Stimulated activated CD4-positive, alpha-beta T cell treated with anti-CD3 and anti-CD28 coated beads, Interleukin-4, amount 100 ng/mL, for 48 hours (primary cell): ENCODE data around the gene ATP6V1C2.

Source experiments
- DNase-seq, 2 donors: peaks; one replicate each; pipeline ENCODE4 v3.0.0-alpha.2; 2020; ENCODE audit warnings: low read depth in 2 of 2

The ATP6V1C2 gene

DNA sequence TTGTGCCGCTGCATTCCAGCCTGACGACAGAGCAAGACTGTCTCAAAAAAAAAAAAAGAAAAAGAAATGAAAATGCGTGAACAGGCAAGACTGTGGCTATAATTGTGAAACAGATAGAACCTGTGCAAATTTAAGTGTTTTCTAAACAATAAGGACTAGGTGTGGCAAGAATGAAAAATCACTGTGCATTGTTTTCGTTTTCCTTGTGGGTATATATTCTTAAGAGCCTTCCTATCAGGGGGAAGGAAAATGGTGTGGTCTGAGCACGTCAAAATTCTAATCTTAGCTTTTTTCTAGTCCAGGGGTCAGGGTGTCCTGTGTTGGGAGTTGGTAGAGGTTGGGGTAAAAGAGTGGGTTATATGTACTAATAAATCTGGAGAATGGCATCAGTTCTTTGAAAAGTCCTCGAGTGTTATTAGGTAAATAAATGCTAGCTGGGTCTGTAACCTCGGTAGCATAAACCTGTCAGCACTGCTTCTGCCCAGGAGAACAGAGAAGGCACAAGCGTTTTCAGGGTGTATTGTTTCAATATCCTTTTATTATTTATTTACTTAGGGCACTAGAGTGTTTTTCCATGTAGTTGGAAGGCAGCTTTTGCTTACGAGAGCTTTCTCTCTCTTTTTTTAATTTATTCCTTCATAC lies 11.6 kb downstream of the ATP6V1C2 start:
- no peak for DNase-seq

DNA sequence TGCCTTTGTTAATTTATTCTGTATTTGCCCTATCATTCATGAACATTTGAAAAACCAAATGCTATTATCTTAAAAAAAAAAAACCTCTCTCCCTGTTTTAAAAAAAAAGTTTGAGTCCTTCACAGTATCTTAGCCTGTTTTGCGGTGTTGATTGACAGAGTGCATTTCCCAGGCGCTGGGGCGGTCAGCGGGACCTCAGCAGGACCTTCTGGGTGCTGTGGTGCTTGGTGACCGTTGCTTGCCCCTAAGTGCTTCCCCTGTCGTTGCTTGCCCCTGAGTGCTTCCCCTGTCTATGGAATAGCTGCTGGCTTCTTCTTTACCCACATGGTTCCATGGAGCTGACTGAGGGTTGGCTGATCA lies 12.1 kb downstream of the ATP6V1C2 start:
- DNase-seq: no peak

DNA sequence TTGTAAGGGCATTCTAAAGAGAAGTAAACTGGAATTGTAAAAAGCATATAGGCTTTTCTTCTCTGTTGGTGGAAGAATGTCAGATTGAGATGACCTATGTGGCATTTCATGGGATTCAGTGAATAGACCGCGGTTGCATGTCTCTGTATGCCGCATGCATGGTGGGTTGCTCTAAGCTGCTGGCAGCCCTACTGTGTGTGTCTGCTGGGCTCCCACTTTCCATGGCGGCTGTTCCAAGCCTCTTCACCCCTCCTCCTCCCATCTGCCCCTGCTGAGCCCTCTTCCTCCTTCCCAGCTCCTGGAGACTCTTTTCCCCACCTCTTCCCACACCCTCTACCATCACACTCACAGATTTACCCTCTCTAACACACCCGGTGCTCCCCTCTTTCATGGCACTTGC lies 12.6 kb downstream of the ATP6V1C2 start:
- no peak for DNase-seq

DNA sequence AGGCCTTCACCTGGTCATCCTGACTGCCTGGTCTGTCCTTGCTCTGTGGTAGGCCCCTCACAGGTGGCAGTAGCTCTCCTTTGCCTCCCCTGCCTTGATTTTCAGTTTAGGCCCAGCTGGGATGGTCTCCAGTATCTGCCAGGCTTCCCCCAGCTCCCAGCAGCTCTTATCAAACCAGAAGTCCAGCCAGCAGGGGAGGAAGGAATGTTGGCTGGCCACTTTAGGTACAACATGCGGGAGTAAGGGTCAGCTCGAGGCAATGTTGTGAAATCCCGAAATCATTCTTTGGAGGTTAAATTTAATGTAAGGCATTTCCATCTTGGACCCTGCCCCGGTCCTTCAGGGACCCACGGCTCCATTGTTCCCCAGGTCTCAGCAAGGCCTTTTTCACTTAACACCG lies 16.8 kb downstream of the ATP6V1C2 start:
- no peak for DNase-seq

DNA sequence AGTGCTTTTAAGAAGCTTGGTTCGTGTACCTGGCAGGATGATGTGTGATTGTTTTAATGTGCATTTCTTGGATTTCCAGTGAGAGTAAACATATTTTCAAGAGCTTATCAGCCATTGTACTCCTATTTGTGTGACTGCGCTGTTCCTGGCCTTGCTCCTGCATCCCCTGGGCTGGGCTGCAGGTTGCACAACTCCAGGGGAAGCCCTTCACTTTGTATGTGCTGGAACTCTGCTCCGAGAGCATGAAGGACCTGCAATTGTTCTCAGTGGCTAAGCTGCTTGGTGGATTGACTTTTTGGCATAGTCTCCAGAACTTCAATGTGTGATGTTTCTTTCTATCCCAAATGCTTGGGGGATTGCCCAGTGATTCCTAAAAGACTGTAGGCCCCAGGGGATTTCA lies 18.8 kb downstream of the ATP6V1C2 start:
- DNase-seq: no peak

DNA sequence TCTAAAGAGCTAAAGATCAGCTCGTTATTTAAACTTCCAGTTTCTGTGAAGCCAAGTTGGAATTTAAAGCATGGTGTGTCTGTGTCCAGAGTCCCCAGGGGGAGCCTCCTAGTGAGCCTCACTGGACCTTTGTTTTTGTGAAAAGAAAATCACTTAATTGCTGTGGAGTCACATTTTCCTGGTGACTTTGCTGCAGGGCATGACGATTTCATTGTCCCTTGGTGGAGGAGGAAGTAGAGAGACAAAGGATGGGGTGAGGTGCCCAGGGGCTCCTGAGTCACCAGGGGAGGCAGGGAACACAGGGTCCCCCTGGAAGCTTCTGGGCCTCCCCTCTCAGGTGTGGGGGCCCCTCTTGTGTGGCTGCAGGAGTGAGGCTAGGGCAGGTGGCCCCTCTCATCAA lies 19.7 kb downstream of the ATP6V1C2 start:
- no peak for DNase-seq

DNA sequence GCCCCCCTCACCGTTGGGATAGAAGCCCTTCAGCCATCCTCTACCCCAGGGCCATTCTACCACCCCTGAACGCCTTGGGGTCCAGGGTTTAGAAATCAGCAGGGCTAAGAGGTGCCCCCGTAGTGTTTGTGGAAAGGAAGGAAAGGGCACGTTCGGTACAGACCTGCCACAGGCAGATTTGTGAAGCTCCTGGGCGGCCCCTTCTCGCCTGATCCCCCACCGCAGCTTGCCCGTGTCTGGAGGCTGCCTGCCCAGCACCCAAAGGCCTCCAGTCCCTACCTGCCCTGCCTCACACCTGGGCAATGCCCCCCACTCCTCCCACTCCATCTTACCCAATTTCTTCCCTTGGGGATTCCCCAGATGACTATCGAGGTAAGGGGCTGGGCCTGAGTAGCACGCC lies 21.2 kb downstream of the ATP6V1C2 start:
- no peak for DNase-seq

DNA sequence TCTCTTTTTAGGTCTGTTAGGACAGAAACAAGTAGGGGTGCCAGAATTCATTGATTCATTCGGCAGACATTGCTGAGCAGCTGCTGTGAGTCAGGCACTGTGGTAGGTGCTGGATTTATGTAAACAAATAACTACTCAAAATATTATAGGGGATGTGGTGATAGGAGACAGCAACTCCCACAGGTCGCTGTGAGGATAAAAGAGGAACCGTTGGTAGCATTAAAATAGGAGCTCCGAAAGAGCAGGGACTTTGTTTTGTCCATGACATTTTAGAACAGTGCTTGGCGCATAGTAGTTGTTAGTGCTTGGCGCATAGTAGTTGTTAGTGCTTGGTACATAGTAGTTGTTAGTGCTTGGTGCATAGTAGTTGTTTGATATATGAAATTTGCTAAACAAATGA lies 29.2 kb downstream of the ATP6V1C2 start:
- no peak for DNase-seq

DNA sequence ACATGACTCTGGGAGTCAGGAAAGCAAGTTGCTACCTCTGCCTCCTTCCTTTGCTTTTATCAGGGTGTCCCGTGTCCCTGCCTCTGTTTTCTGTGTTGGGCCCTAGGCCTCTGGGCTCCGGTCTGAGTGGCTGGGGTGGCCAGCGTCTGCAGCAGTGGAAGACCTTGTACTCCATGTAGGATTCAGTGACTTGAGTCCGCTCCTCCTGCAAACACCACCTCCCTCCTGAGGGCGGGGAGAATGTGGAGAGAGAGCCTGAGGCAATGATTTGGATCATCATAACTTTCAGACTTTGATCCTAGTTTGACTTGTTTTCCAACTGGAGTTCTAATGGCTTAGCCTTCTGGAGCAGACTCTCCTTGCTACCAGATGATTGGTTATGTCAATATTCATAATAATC lies 30.8 kb downstream of the ATP6V1C2 start:
- no peak for DNase-seq

DNA sequence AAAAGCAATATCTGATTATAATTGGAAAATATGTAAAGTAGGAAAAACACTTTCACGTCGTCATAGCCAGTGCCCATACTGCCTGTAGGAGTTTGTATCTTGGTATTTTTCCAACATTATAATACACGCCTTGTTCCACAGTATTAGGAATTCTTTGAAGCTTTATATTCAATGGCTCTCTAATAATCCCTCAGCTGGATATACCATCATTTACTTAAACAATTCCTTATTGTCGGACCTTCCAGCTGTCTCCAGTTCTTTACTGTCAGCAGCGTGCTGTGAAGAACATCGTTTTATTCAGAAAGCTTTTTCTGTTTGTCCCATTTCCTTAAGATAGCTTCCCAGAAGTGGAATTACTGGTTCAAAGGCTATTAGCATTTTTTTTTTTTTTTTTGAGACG lies 31.7 kb downstream of the ATP6V1C2 start:
- no peak for DNase-seq

DNA sequence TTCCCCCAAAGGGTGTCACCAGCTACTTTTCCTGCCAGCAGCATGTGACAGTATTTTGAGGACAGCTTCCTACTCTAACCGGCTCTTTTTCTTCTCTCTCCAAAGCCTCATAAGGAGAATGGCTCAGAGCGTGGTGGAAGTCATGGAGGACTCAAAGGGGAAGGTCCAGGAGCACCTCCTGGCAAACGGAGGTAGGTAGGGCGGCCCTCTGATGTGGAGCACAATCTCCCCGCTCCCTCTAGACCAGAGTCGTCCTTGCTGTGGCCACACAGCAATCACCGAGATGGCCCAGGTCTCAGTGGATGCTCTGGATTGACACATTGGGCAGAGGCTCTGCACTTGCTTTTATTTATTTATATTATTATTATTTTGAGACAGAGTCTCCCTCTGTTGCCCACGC lies 32.4 kb downstream of the ATP6V1C2 start:
- DNase-seq: no peak

DNA sequence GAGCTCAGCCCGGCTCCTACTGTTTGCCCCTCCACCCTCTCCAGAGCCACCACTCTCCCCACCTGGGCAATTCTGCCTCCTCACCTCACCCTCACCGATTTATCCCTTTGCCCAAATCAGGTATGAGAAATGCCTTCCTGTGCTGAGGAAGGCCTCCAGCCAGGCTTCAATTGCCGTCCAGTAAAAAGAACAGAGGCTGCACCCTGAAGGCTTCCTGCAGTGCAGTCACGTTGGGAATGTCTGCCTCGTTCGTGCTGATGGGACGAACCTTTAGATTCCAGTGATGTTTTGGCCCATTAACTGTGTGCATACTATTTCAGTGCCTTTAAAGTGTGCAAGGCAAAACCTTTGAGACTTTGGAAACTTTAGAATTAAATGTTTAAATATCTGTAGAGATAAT lies 34.2 kb downstream of the ATP6V1C2 start:
- DNase-seq: no peak

DNA sequence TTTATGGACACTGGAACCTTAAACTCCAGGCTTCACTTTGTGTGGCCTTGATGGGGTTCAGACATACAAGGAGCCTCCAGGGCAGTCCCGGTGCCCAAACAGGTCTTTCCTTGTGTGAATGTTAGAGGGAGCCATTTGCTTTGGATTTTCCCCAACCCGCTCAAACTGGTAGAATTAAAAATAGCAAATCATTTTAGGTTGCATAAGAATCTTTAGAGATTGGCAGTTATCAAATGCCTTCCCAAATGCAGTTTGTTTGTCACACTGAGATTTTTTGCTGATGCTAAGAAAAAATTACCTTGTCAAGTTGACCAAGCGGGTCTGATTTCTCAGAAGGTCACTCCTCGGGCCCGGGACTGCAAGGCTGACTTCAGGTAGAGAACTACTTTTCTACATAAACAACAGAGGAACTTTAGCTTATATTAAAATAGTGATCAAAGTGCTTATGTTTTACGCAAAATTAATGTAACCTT lies 36.4 kb downstream of the ATP6V1C2 start:
- no peak for DNase-seq

DNA sequence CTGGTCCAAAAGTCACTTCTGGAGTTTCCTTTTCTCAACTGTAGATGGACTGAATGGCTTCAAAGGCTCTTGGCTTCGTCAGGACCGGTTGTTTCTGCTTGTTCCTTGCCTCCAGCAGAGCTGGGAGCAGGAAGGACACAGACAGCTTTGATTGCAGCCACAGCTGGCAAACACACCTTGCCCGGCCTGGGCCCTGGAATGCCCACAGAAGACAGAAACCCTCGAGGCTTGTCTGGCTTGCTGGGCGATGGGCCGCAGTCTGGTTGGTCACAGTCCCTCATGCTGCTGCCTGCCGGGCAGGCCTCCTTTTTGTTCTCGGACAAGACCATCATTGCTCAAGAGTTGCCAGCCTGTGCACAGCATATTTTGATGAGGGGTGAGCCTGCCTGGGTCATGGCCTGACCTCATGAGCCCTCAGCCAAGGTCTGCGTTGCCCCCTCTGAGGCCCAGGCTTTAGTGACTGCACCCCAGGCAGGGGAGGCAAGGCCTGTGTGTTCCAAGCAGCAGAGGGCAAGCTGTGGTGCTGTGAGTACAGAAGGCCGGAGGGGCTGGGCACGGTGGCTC lies 37.8 kb downstream of the ATP6V1C2 start:
- no peak for DNase-seq

DNA sequence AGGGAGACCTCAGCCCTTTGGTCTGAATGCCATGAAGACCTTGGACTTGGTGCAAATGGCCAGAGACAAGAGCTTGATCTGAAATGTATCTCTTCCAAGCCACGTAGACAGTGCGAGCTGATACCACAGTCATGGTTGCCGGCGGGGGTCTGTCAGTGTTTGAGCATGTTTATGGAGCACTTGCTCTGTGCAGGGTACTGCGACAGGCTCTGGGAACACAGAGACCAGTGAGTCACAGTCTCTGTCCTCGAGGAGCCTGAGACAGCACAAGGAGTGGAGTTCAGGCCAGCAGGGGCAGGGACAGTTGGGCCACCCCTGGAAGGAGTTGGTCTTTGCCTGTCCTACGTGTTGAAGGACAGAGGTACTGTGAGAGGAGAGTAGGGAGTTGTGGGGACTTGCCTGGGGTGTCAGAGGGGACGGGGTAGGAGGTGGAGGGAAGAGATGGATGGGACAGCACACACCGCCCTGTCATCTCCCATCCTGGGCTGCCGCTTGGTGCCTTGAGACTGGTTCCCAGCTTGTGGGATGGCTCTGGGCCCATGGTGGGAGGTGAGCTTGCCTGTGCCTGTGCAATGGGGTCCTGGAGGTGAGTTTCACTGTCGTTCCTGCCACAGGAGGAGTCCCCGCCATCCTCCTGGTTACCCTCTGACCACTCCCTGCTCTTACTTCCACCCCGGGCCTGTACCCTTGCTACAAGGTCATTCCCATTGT lies 39.5 kb downstream of the ATP6V1C2 start:
- no peak for DNase-seq

DNA sequence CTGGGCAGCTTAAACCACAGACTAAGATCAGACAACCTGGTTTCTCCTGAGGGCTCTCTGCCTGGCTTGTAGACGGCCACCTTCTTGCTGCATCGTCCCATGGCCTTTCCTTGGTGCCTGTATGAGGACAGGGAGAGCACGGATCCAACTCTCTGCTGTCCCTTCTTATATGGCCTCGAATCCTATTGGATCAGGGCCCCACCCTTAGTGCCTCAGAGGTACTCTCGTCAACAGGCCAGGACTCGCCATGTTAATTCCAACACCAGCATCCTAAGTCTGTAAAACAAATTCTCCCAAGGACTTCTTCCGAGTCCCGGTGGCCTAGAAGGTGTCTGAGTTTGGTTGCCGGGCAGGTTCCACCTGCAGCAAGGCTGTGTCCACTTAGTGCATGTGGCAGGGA lies 40.2 kb downstream of the ATP6V1C2 start:
- DNase-seq: no peak

DNA sequence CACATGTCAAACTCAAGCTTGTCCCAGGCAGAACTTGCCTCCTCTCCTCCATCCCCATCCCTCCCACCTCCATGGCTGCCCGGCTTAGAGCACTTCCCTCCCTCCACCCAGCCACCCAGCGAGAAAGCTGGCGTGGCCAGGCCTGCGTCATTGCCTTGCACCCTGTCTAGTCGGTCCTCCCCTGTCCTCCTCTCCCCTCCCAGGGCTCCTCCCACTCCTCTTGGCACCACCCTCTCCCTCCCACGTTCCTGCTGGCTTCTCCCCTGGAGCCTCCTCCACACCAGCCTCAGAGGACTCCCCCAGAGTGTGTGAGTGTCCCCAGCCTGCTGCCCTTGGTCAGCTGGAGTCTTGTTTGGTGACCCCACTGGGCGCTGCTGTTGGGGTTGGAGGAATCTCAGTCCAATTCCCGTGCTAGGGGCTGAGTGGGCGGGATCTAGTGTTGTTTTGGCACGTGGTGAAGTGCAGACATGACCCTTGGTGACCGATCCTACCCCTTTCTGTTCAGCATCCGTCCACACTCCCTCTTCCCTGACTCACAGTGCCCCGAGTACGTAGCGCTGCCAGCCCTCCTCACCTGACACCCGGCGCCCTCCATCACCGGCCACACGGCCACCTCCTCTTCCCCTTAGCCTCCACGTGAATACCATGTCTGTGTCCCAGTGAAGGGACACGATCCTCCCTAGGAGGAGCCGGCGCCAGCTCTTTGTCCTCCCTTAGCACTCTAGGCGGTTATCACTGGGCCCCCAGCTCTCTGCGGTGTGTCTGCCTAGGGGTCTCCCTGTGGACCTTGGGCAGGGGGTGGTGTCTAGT lies 41.4 kb downstream of the ATP6V1C2 start:
- DNase-seq: no peak

DNA sequence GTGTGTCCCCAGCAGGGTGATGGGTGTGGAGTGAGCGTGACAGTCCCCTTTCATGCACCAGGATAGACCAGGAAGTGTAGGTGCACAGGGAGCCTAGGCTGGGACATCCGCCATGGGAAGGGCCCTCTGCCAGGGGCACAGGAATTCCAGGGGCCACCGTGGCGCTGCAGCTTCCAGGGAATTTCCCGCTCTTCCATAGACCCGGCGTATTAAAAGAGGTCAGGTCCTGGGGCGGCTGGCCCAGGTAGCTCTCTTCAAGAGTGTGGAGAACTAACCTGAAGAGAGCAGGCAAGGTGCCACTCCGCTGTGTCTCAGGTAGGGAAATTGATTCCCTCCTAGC lies 42.0 kb downstream of the ATP6V1C2 start:
- no peak for DNase-seq

DNA sequence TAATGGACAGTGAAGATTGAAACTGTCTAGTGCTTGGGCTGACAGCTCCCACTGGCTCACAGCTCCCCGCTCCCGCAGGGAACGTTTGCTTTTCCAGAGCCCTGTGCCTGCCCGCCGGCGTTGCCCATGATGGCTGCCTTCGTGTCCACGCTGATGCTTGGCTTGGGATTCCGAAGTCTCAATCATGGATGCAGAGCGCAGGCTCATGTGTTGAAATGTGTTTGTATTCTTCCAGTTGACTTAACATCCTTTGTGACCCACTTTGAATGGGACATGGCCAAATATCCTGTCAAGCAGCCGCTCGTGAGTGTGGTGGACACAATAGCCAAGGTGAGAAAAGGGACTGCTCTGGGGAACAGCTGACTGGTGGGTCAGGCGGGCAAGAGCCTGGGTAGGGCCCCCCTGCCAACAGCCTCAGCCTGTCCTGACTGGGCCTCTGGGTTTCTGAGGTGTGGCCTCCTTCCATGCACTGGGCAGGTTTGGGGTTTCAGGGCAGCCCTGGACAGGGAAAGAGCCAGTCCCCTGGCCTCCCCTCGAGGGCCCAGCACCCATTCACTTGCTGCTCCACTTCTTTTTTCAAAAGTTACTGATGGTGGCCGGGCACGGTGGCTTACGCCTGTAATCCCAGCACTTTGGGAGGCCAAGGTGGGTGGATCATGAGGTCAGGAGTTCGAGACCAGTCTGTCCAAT lies 42.8 kb downstream of the ATP6V1C2 start:
- no peak for DNase-seq

DNA sequence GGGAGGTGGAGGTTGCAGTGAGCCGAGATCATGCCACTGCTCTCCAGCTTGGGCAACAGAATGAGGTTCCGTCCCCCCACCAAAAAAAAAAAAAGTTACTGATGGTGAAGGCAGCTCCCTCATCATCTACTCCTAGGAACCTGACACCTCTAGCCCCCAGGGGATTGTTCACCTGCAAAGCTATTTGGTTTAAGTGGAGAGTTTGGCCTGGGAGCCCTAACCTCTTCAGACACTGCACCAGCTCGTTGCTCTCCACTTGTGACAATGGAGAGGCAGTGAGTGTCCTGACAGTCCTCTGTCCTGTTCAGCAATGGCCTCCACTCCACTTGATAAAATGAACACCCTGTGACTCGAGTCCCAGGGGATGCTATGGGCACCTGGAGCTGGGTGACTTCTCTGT lies 43.5 kb downstream of the ATP6V1C2 start:
- no peak for DNase-seq

DNA sequence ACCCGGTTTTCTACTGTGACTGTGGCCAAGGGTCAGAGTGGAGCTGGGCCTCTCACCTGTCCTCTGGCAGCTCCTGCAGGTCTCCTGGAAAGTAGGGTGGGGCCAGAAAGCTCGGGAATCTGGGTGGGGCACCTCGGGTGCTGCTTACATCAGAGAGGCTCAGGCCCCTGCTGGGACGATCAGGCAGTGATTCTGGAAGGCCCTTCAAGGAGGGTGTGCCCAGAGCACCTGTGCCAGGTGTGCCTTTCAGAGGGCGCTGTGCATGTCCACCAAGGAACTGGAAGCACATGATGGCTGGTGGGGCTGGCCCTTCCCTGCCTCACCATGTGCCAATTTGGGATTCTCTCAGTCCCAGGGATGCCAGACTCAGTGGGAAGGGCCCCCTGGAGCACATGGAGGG lies 44.0 kb downstream of the ATP6V1C2 start:
- DNase-seq: no peak

DNA sequence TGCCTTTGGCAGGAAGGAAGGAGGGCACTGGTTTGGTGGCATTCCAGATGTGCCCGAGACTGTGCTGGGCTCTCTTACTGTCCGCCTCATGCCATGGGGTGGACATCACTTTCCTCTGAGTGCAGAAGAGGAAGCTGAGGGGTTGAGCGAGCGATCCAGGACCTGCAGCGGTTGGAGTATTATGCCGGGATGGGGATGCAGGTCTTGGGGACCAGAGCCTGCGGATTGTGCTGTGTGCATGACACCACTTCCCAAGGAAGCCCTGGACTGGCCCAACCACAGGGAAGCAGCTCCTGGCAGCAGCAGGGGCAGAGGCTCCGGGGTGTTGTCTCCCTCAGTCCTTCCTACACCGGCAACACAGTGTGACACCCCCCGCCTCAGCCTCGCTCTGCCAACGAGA lies 44.5 kb downstream of the ATP6V1C2 start:
- no peak for DNase-seq
